ENCODE results near the gene TRIM45.

GRCh38 chr1:117107364-117107763 lies 14.2 kb downstream of the TRIM45 start:
- TF ChIP-seq POLR2A (IDR thresholded peaks at IDR 0.05; ENCODE audit: low read depth, low read length) (no peak), POLR2AphosphoS5 (IDR thresholded peaks at IDR 0.05; ENCODE audit: low read depth, low read length) (no peak)

Measured in GM12891 (cell line).